Measurements from ENCODE around the gene GKAP1.

GKAP1 gene

DNA sequence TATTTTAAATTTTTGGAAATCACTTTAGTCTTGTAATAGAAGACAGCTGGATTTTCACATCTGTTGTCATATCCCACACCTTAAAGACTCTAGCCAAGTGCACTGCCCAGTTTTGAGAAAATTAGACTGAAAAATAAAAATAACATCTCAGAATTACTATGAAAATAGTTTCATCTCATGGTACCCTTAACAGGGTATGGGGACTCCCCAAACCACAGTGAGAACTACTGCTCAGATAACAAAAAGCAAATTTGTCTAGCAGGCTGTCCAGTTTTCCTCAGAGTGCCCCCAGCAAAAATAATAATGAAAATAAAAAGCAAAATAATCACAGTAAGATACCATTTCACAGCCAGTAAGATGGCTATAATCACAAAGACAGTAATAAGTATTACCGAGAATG is 116.3 kb downstream of the GKAP1 start:
- Histone ChIP-seq H3K79me2 (ENCODE audit: insufficient read depth, low read length) (peaks cover 100% of the 10 kb centered on the region), H3F3A (ENCODE audit: low read depth) (no peaks in the 10 kb centered on the region), H3K9me2 (replicated peaks; ENCODE audit: low read depth, low read length) (no peaks in the 10 kb centered on the region), H3K9ac (ENCODE audit: low read depth, low read length, poor library complexity, severe bottlenecking) (no peak overlapping the region), H4K20me1 (ENCODE audit: insufficient read depth, low read length, poor library complexity, severe bottlenecking) (peaks cover 97% of the 10 kb centered on the region), H3K27me3 (ENCODE audit: insufficient read depth, low read length, poor library complexity, severe bottlenecking) (no peaks in the 10 kb centered on the region), H3K36me3 (ENCODE audit: insufficient read depth, low read length) (no peaks in the 10 kb centered on the region), H2AFZ (ENCODE audit: low read length) (no peak overlapping the region), H3K4me1 (ENCODE audit: insufficient read depth, low read length, poor library complexity, severe bottlenecking) (peaks cover 60% of the 10 kb centered on the region), H3K4me3 (ENCODE audit: low read length, poor library complexity, severe bottlenecking) (peak overlapping the region; percentile 90), H3K9me3 (ENCODE audit: insufficient read depth, low read depth, low read length) (no peaks in the 10 kb centered on the region), H3K4me2 (ENCODE audit: low read depth, low read length, poor library complexity, severe bottlenecking) (peak overlapping the region; percentile 91)
- TF ChIP-seq, protein P1, sequence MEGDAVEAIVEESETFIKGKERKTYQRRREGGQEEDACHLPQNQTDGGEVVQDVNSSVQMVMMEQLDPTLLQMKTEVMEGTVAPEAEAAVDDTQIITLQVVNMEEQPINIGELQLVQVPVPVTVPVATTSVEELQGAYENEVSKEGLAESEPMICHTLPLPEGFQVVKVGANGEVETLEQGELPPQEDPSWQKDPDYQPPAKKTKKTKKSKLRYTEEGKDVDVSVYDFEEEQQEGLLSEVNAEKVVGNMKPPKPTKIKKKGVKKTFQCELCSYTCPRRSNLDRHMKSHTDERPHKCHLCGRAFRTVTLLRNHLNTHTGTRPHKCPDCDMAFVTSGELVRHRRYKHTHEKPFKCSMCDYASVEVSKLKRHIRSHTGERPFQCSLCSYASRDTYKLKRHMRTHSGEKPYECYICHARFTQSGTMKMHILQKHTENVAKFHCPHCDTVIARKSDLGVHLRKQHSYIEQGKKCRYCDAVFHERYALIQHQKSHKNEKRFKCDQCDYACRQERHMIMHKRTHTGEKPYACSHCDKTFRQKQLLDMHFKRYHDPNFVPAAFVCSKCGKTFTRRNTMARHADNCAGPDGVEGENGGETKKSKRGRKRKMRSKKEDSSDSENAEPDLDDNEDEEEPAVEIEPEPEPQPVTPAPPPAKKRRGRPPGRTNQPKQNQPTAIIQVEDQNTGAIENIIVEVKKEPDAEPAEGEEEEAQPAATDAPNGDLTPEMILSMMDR (conservative IDR thresholded peaks at IDR 0.05; ENCODE audit: low read length), result no peak
- TF ChIP-seq EZH2phosphoT487 (IDR thresholded peaks at IDR 0.05; ENCODE audit: borderline replicate concordance), result no peak

DNA sequence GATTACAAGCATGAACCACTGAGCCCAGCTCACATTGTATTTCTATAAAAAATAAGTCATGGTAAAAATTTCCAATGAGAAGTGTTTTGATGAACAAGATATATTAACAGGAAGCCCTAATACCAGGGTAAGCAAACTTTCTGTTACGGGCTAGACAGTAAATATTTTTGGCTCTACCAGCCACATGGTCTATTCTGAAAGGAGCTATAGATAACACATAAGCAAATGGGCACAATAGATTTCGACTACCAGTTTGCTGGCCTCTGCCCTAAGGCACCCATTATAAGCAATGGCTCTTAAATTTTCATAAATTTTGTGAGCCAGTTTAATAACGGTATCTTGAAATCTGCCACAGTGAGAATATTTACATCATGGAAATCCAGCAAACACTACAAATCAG is 118.0 kb downstream of the GKAP1 start:
- no peak overlapping the region for H3K9ac ChIP-seq (ENCODE audit: low read depth, low read length, poor library complexity, severe bottlenecking)
- H2AFZ ChIP-seq (ENCODE audit: low read length), result no peak overlapping the region
- peaks cover 100% of the 10 kb centered on the region for H3K79me2 ChIP-seq (ENCODE audit: insufficient read depth, low read length)
- H3K27me3 ChIP-seq (ENCODE audit: insufficient read depth, low read length, poor library complexity, severe bottlenecking), result no peaks in the 10 kb centered on the region
- H3K36me3 ChIP-seq (ENCODE audit: insufficient read depth, low read length), result no peaks in the 10 kb centered on the region
- H3K4me2 ChIP-seq (ENCODE audit: low read depth, low read length, poor library complexity, severe bottlenecking), result peak overlapping the region; percentile 91
- peak overlapping the region; percentile 49 for H3K4me3 ChIP-seq (ENCODE audit: low read length, poor library complexity, severe bottlenecking)
- H4K20me1 ChIP-seq (ENCODE audit: insufficient read depth, low read length, poor library complexity, severe bottlenecking), result peaks cover 99% of the 10 kb centered on the region
- TF ChIP-seq EZH2phosphoT487 (IDR thresholded peaks at IDR 0.05; ENCODE audit: borderline replicate concordance), result no peak
- TF ChIP-seq, protein P1 (conservative IDR thresholded peaks at IDR 0.05; ENCODE audit: low read length), result no peak
- no peaks in the 10 kb centered on the region for H3F3A ChIP-seq (ENCODE audit: low read depth)
- no peaks in the 10 kb centered on the region for H3K9me3 ChIP-seq (ENCODE audit: insufficient read depth, low read depth, low read length)
- no peaks in the 10 kb centered on the region for H3K9me2 ChIP-seq (replicated peaks; ENCODE audit: low read depth, low read length)
- H3K4me1 ChIP-seq (ENCODE audit: insufficient read depth, low read length, poor library complexity, severe bottlenecking), result peaks cover 47% of the 10 kb centered on the region

DNA sequence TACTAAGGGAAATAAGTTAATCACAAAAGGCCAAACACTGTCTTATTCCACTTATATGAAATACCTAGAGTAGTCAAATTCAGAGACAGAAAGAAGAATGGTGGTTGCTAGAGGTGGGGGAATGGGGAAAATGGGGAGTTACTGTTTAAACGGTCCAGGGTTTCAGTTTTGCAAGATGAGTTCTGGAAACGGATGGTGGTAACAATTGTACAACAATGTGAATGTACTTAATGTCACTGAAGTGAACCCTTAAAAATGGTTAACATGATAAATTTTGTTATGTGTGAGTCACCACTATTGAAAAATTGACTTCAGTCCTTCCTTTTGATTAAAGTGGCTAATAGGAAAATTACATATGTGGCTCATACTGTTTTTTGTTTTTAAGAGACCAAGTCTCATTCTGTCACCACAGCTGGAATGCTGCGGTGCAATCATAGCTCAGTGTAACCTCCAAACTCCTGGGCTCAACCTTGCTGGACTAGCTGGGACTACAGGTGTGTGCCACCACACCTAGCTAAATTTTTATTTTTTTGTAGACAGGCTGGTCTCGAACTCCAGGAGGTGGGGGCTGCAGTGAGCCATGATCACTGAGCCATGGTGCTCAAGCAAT is 118.5 kb downstream of the GKAP1 start:
- H3K27me3 ChIP-seq (ENCODE audit: insufficient read depth, low read length, poor library complexity, severe bottlenecking), result no peaks in the 10 kb centered on the region
- H3K36me3 ChIP-seq (ENCODE audit: insufficient read depth, low read length), result no peaks in the 10 kb centered on the region
- peaks cover 41% of the 10 kb centered on the region for H3K4me1 ChIP-seq (ENCODE audit: insufficient read depth, low read length, poor library complexity, severe bottlenecking)
- H3K9ac ChIP-seq (ENCODE audit: low read depth, low read length, poor library complexity, severe bottlenecking), result no peak overlapping the region
- no peaks in the 10 kb centered on the region for H3F3A ChIP-seq (ENCODE audit: low read depth)
- TF ChIP-seq, protein P1 (conservative IDR thresholded peaks at IDR 0.05; ENCODE audit: low read length), result no peak
- no peak for TF ChIP-seq EZH2phosphoT487 (IDR thresholded peaks at IDR 0.05; ENCODE audit: borderline replicate concordance)
- peak overlapping the region; percentile 91 for H3K4me2 ChIP-seq (ENCODE audit: low read depth, low read length, poor library complexity, severe bottlenecking)
- peaks cover 100% of the 10 kb centered on the region for H3K79me2 ChIP-seq (ENCODE audit: insufficient read depth, low read length)
- H3K9me2 ChIP-seq (replicated peaks; ENCODE audit: low read depth, low read length), result no peaks in the 10 kb centered on the region
- H4K20me1 ChIP-seq (ENCODE audit: insufficient read depth, low read length, poor library complexity, severe bottlenecking), result peaks cover 99% of the 10 kb centered on the region
- no peak overlapping the region for H2AFZ ChIP-seq (ENCODE audit: low read length)
- H3K9me3 ChIP-seq (ENCODE audit: insufficient read depth, low read depth, low read length), result no peaks in the 10 kb centered on the region
- peak overlapping the region; percentile 49 for H3K4me3 ChIP-seq (ENCODE audit: low read length, poor library complexity, severe bottlenecking)
